ENCODE data around the gene PBRM1.

Gene PBRM1

DNA sequence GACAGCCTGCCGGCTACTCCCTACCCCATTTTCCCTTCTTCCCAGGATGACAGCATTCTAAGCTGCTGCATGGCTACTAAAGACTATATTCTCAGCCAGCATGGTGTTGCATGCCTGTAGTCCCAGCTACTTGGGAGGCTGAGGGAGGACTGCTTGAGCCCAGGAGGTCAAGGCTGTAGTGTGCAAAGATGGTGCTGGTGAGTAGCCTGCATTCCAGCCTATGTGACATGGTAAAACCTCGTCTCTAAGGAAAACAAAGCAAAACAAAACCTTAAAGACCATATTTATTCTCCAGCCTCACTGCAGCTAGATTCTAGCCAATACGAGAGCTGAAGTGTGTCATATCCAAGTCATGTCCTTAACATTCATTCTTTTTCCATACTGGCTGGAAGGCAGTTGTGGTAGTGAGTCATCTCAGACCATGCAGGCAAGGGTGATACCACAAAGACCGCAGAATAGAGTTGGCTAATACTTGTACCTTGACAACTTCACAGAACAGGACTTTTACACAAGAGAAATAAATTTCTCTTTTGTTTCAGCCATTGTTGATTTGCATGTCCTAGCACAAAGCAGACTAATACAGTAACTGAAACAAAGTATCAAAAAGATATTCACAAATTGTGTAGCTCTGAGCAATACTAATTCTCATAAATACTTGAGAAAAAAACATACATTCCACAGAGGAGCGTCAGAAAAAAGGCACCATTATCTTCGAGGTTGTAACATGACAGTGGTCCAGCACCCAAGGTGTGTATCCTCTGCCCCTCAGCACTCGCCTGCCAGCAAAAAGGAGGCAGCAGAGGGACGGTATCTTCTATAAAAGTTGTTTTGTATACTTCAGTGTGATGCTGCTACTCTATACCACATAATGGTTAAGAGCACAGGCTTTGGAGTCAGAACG is 14.8 kb downstream of the PBRM1 start:
- peak; percentile 100 for DNase-seq

DNA sequence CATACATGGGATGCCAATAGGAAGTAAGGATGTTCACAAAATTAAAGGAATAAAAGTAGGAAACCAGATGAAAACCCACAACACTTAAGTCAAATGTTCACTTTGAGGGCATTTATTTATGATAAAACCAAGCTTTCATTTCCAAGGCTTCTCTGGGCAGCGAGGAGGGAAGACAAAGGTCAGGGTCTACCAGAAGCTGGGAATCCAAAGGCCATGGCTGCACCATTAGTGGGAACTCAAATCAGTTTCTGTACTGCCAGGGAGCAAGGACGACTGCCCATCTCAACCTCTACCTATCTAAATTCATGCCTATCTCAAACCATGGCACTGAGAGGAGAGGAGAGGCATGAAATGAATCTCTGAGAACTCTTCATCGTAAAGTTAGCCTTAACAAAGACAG is 22.6 kb downstream of the PBRM1 start:
- DNase-seq = no peak

DNA sequence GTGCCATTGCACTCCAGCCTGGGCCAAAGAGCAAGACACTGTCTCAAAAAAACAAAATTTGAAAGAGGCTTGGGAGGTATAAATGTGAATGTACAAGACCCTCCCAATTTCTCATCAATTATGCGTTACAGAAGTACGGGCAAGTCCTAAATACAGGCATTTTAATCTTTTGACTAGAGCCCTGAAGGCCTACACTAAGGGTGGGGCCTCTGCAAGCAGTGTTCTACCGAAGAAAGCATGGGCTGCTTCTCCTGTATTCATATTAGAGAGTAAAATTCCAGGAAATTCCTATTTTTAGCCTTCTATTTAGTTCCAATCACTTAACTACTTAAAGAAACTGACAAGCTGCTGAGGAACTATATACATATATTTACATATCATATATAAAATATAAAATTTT is 25.7 kb downstream of the PBRM1 start:
- DNase-seq = no peak

DNA sequence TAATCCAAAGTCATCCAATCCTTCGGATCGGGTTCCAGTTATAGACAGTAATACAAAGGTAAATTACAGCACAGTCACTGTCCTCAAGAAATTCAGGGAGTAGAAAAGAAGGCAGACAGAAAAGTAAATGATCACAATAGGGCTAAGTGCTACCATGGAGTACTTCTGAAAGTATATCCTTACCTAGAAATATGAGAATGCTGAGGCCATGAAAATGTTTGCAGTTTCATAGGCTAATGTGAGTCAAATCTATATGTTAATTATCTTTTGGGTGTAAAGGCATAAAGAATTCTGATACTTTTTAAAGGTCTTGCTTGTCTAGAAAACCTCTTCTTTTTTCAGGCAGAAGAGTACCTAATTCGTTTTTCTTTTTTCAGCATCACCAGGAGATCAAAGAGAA is 29.8 kb downstream of the PBRM1 start:
- no peak for DNase-seq

DNA sequence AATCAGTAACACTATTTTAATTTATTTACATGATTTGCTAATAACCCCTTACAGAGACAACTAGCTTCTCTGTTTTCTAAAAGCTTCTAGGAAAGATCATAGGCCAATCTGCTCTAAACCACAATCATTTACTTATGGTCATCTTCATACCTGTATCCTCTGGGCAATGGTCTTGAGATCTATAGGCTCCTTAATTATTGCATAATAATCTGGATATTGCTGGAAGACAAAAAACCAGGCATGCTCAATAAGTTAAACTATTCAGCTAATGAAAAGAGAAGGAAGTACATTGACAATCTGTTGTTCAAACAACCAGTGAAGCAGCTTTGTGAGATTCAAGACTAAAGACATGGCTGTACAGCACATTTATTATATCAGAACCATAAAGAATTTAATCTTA is 34.1 kb downstream of the PBRM1 start:
- no peak for DNase-seq

DNA sequence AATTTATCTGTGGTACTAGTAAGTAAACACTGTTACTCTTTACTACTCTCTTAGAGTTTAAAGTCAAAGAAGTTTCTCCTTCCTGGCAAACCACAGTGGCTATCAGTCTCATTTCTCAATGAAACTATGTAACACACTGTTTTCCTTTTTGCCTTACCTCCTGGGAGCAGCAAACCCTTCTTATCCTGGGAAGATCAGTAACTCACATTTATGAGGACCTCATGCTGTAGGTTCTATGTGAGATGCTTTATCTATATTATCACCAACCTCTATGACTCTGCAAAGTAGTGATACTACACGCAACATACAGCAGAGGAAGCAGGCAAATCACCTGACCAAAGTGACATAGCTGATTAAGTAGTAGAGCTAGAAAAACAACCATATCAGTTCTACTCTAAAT is 35.3 kb downstream of the PBRM1 start:
- no peak for DNase-seq

DNA sequence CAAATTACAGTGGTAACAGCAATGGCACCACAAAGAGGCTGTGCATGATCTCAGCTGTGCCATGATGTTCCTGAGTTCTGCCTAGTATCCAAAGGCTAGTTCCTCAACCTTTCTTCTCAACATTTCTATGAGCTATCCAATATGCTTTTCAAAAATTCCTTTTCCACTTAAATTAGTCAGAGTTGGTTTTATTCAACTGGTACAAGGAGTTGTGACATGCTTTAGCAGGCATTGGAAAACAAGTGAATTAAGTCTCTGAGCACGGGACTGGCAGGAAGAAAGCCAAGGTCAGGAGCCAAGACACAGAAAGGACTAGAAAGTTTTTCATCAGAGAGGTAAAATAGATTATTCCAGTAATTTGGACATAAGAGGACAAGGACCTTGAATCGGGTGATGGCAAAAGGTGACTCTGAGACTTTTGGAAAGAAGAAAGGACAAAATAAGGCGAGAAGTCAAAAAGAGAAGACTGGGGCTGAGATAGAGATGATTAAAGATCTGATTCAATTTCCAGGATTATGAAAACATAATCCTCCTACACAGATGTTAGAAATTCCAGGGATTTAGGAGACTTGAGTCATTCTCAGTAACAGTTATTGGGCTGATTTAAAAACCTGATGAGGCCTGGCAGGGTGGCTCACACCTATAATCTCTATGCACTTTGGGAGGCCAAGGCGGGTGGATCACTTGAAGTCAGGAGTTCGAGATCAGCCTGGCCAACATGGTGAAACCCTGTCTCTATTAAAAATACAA is 36.1 kb downstream of the PBRM1 start:
- no peak for DNase-seq

DNA sequence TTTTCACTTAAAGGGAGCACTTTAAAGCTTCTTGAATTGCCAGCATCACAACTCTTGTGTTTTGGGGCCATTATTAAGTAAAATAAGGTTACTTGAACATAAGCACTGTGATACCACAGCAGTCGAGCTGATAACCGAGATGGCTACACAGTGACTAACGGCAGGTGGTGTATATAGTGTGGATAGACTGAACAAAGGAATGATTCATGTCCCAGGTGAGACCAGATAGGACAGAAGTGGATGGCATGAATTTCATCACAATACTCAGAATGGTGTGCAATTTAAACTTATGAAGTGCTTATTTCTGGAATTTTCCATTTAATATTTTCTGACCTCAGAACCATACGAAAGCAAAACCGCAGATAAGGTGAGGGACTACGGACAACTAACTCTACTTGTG is 40.2 kb downstream of the PBRM1 start:
- no peak for DNase-seq

DNA sequence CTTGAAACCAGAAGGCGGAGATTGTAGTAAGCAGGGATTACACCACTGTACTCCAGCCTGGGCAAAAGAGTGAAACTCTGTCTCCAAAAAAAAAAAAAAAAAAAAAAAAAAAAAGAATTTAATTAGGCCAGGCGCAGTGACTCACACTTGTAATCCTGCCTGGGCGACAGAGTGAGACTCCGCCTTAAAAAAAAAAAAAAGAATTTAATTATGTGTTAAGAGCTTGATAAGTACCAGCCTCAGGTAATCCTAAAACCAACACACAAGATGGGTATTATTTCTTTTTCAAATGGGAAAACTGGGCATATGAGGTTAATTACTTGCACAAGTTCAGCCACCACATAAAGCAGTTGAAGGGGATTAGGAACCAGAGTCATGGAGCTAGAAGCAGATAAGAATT is 49.0 kb downstream of the PBRM1 start:
- DNase-seq = no peak

DNA sequence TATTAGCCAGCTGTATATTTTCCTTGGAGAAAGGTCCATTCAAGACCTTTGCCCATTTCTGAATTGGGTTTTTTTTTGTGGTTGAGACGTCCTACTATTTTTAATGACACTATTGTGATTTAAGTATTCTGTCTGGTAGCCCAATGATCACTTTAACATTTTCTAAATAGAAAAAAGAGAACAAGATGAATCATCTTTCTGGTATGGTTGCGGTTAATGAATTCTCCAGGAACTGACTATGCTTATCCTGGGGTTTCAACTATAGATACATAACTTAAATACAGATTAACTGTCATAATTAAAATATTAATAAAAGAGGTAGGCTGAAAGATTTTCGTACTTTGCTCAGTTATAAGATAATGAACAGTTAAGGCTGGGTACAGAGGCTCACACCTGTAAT is 51.9 kb downstream of the PBRM1 start:
- no peak for DNase-seq

DNA sequence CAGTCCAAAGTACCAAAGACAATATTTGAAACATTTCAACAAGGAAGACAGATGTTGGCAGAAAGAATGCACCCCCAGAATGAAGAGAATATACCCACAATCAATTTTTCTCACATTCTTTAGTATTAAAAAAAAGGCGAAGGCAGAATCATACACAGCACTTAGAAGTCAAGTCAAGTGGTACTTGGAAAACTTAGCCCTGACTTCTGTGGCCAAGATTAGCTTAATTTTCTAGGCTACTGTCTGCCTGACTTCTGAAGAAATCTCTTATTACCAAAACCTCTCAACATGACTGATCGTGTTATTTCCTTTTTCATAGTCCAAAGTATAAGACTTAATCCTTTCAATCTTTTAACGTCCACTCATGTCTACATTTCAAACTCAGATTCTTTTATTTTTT is 60.7 kb downstream of the PBRM1 start:
- DNase-seq = no peak

DNA sequence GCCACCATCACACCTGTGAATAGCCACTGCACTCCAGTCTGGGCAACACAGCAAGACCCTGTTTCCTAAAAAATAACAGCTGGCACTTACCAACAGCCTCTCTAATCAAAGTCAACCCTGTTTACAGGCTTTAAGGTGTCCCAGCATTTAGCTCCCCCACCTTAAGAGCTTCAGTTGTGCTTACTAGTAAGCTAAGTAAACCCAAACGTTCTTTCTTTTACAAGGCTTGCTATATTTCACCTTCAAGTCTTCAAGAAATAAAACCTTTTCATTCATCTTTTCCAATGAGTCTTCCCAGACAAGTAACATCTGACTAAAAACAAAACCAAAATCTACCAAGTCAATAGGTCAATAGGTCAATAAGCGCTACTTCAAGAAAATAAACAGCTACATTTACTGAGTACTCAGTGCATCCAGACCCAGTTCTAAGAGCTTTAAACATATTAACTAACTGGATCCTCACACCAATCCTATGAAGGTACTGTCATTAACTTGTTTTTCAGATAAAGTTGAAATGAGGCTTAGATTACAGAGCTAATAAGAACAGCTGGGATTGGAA is 62.4 kb downstream of the PBRM1 start:
- no peak for DNase-seq

DNA sequence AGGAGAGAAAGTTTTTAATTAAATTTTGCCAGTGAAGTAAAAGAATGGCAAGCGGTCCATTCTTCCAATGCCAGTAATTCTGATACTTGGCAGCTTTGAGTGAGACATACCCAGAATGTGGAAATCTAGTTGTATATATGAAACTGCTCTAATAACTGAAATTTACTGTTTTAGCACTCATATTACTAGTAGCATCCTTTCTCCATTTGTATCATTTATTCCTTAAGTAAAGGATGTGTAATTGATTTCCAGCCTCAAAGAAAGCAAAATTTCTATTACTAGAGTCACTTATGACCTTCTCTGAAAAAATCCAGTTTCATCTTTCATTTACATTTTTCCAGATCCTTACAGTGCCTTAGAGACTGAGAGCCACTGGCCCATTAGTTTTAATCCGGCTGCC is 65.1 kb downstream of the PBRM1 start:
- DNase-seq = no peak

DNA sequence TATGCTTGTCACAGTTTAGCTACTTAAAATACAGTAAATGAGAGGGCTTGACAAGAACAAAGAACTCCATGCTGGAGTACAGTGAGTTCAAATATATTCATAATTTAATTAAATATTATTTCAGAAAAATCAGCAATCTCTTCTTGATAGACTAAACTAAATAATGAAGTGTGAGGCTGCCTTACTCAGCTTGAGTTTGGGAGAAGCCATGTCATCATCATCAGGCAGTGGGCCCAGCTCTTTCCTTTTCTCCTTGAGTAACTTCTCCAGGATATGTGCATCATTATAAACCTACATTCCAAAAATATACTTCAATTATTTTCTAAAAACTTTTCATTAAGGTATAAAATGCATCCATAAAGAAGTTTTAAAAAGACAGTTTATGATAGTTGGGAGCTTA is 70.5 kb downstream of the PBRM1 start:
- no peak for DNase-seq

DNA sequence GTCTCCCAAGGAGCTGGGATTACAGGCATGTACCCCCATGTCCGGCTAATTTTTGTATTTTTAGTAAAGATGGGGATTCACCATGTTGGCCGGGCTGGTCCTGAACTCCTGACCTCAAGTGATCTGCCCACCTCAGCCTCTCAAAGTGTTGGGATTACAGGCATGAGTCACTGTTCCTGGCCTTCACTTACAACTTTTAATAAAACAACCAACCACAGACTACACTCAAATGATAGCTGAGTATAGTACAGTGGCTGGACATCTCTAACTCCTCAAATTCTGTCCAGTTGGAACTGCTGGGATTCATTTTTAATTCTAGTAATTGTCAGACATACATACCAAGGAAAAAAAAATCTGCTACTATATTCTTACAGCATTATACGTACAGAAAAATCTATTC is 71.0 kb downstream of the PBRM1 start:
- DNase-seq = no peak

DNA sequence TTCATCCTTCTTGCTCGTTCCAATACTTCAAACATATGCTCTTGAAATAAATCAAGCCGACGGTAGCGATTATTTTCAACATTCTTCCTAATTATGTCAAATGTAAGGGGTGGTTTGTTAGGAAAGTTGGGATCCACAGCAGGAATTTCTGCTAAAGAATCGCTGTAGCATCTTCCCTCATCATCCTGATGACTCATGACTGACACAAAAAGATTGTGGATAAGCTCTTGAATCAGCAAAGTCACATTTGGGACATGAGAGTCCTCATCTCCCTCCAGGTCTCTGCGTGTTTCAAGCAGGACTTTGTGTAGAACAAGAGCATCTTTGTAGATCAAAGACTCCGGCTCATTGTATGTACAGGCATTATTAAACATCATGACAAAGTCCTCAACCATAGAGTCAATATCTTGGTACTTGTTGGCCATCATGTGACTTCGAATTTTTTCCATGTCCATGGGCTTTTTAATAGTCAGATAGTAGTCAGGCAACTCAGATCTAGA is 76.3 kb downstream of the PBRM1 start:
- DNase-seq = no peak

DNA sequence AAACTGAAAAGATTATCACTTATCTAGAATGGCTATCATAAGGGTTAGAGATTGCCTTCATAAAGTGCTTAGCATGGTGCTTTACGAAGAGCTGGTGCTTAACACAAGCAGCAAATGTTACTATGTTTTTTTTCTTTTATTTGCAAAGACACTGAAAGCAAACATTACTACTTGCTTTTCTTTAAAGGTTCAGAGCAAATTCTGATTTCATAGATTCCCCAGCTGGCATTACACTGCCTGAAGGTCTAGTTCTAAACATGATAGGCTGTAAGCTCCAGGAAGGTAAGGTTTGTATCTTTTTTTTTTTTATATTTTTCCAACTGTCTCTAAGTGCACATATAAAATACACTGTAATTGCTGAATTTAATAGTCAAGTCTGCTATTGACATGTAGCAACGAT is 77.4 kb downstream of the PBRM1 start:
- no peak for DNase-seq

DNA sequence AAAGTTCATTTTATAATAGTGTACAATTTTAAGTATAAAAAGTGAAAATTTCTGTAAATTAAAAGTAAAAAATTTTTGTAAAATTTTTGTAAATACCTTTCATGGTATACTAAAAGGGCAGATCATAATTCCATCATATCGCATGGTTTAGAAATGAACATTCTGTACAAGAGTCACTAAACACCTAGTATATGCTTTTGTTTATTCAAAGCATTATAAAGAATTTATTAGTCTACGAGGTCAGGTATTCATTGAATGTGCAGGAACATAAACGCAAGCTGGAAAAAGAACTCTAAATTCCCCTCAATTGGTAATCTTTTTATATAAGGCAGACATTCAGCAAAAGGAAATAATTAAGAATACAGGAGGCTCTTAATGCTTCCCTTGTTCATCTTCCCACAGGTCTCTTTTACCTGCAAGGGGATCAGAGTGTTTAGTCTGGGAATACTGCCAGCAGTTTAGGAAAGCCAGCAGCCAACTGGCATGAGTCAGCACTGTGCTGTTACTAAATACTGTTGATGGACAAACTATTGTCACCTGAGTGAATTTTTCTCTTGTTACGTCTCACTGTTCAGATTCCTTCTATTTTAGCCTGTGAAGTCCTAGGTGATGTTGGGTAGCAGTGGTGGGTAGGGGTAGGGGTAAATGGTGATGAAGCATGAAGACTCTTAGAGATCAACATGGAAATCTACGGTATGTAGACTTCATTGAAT is 79.2 kb downstream of the PBRM1 start:
- no peak for DNase-seq

DNA sequence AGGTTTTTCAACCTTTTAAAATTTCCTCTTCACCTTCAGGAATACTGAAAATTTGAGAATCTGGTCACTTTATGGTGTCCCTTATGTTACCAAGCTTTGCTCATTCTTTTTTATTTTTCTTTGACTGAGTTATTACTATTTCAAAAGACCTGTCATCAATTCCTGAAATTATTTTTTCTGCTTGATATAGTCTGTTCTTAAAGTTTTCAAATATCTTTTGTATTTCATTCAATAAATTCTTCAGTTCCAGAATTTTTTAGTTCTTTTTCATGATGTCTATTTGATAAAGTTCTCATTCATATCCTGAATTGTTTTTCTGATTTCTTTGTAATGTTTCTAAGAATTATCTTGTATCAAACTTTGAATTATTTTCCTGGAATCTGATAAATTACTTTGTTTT is 85.5 kb downstream of the PBRM1 start:
- DNase-seq = no peak

DNA sequence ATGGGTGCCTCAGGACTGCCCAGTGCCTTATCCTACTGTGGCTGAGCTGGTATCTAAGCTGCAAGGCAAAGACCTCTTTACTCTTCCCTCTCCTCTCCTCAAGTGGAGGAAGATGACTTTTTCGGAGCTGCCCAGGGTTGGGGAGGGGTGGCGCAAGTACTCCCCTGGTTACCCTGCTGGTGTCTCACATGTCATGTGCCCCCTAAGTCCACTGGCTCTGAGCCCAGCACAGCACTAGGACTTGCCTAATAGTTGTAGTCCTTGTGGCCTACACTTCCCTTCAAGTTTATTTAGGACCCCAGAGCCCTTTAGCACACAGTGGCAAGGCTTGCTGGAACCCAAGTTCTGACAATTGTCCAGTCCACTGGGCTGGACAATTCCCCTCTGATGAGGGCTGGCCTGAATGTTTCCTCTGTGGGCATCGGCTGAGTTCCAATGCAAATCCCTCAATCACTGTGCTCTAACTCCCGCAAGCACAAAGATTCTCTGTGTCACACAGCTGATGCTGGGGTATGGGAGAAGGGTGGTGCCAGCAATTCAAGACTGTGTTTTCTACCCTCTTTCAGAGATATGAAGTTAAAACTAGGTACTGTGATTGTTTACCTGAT is 89.0 kb downstream of the PBRM1 start:
- no peak for DNase-seq

DNA sequence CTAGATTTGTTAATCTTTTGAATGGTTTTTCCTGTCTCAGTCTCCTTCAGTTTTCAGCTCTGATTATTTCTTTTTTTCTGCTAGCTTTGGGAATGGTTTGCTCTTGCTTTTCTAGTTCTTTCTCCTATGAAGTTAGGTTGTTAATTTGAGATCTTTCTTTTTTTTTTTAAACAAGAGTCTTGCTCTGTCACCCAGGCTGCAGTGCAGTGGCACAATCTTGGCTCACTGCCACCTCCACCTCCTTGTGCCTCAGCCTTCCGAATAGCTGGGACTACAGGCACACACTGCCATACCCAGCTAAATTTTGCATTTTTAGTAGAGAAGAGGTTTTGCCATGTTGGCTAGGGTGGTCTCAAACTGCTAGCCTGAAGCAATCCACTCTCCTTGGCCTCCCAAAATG is 92.6 kb downstream of the PBRM1 start:
- DNase-seq = no peak

DNA sequence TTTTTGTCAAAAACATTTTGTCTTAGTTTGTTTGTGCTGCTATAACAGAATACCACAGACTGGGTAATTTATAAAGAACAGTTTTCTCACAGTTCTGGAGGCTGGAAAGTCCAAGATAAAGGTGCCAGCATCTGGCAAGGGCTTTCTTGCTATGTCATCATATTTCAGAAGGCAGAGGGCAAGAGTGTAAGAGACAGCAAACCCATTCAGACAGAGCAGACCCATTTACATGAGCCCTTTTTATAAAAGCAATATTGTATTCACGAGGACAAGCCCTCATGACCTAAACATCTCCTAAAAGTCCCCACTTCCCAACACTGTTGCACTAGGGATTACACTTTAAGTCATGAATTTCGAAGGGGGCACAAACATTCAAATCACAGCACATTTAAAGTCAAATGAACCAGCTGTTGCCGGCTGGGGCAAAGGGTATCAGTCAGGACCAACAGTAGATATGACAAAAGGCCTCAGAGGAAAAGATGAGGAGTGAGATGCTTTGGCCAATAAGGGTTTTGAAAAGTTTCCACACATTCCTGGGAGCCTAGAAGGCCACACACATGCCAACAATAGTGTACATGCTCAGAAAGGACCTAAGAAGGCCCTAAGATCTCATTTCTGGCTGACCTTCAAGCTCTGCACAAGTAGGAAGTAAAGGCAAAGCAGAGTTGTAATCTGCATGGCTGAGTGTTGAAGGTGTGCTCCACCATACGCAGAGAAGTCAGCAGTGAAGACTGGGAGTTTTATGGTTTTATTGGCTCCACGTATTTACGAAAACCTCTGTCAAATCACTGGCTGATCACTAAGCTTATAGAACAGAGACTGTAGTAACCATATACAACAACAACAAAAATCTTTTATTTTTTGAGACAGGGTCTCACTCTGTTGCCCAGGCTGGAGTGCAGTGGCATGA is 111.4 kb downstream of the PBRM1 start:
- DNase-seq = no peak
